Sigmoid colon (tissue), 7 donors: ENCODE measurements around the gene ASXL3. TPM values are rescaled to one million over a fixed set of nuclear protein-coding genes. Genes with fewer than 3 reads are reported as not detected.

Experiments
- DNase-seq: peaks from one replicate; pipeline ENCODE4 v3.0.0-alpha.2; 2019
- H3K27ac ChIP-seq, 4 donors: fragments of 200-600 bp; sonication (generic); one replicate each; pipeline ENCODE4 v1.5.1; 2016 to 2019; ENCODE audit warnings: mild to moderate bottlenecking in 1 of 4
- H3K27me3 ChIP-seq, 3 donors: fragments of 200-600 bp; sonication (generic); one replicate each; pipeline ENCODE4 v1.5.1; 2019; ENCODE audit warnings: mild to moderate bottlenecking in 1 of 3
- H3K36me3 ChIP-seq, 4 donors: fragments of 200-600 bp; sonication (generic); one replicate each; pipeline ENCODE4 v1.5.1; 2016 to 2019
- H3K4me1 ChIP-seq, 4 donors: fragments of 200-600 bp; sonication (generic); one replicate each; pipeline ENCODE4 v1.5.1; 2017 to 2019
- H3K4me3 ChIP-seq, 4 donors: fragments of 200-600 bp; sonication (generic); one replicate each; pipeline ENCODE4 v1.5.1; 2017 to 2019; ENCODE audit warnings: mild to moderate bottlenecking in 2 of 4, moderate library complexity in 1 of 4
- H3K9me3 ChIP-seq, 4 donors: fragments of 200-600 bp in 3 of 4; sonication (generic) in 3 of 4; one replicate each; pipeline versions ENCODE4 v1.5.1 to v1.6.1; 2013 to 2019
- CTCF ChIP-seq, 4 experiments: fragments of 450-650 bp in 3 of 4; fragments of 200-600 bp in 1 of 4; IDR thresholded peaks; one replicate each; pipeline ENCODE4 v1.5.1; 2016 to 2019; ENCODE audit warnings: antibody characterized with exemption in 4 of 4, mild to moderate bottlenecking in 3 of 4, moderate library complexity in 2 of 4
- EP300 ChIP-seq, 4 donors: sonication (generic); formaldehyde crosslinking; IDR thresholded peaks; one replicate each; pipeline ENCODE4 v1.6.1; 2017; ENCODE audit warnings: antibody characterized with exemption in 4 of 4
- POLR2A ChIP-seq, 2 donors: fragments of 450-650 bp; IDR thresholded peaks; one replicate each; pipeline ENCODE4 v1.6.1; 2016; ENCODE audit warnings: antibody characterized with exemption in 2 of 2, mild to moderate bottlenecking in 2 of 2, moderate library complexity in 2 of 2
- POLR2AphosphoS5 ChIP-seq, 4 donors: sonication (generic); formaldehyde crosslinking; IDR thresholded peaks; one replicate each; pipeline ENCODE4 v1.6.1; 2017; ENCODE audit warnings: antibody characterized with exemption in 4 of 4
- WGBS, 2 donors: extraction: QIAGEN DNeasy Blood & Tissue Kit; methylation state at CpG; one replicate each; pipeline ENCODE4 v1.1.7; 2013; 5-methylcytosine and 5-hydroxymethylcytosine counted together
- intact Hi-C: fragments of 100-400 bp; cut with DNase I; formaldehyde crosslinking; loops from one replicate; pipeline ENCODE4 v1.15.1; 2023
- polyA plus RNA-seq, 3 donors: library from polyadenylated mRNA; stranded (reverse); fragments of 200-250 nt; gene quantifications; one replicate each; pipeline ENCODE4 v1.2.3, GENCODE V29; 2013
- total RNA-seq, 4 donors: library from RNA; depleted of rRNA; stranded (reverse); fragments of >200 nt; gene quantifications; one replicate each; pipeline ENCODE4 v1.1.0, GENCODE V29; 2016
- donor health status: healthy with polysubstance abuse.
- donor health status: Bipolar disorder and iron deficiency.
- donor health status: healthy.

The ASXL3 gene
- total and polyA plus RNA-seq, 7 donors, result under 0.01 to 9.1 (median 3.6) TPM

GRCh38 chr18:33676593-33676992, 98.6 kb downstream of the ASXL3 start:
- Histone ChIP-seq H3K27ac (no peak overlapping the region), H3K4me1 (no peaks in the 10 kb centered on the region), H3K4me3 (no peak overlapping the region), H3K36me3 (no peaks in the 10 kb centered on the region), H3K9me3 (no peaks in the 10 kb centered on the region), H3K27me3 (no peaks in the 10 kb centered on the region)
- TF ChIP-seq CTCF (IDR thresholded peaks at IDR 0.05), result no peak
- no peak for TF ChIP-seq POLR2AphosphoS5 (IDR thresholded peaks at IDR 0.05)
- TF ChIP-seq EP300 (IDR thresholded peaks at IDR 0.05), result no peak
- TF ChIP-seq POLR2A (IDR thresholded peaks at IDR 0.05), result no peak
- 75 to 81% methylated on average over 1 of the region's 1 CpG for WGBS, 2 donors
- DNase-seq, result no peak
- intact Hi-C loops, result no loop called here

DNA sequence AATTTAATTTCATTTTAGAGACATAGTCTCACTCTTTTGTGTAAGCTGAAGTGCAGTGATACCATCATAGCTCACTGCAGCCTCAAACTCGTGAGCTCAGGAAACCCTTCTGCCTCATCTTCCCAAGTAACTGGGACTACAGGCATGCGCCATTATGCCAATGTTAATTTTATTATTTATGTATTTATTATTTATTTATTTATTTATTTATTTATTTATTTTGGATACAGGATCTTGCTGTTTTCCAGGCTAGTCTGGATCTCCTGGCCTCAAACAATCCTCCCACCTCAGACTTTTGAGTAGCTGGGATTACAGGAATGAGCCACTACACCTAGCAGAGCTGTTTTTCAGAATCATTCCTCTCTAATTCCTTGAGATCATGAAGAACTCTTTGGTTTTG, 99.9 kb downstream of the ASXL3 start:
- H3K9me3 ChIP-seq, result no peaks in the 10 kb centered on the region
- H3K27me3 ChIP-seq, result no peaks in the 10 kb centered on the region
- intact Hi-C loops, result no loop called here
- WGBS, 2 donors, result 90 to 92% methylated on average over 2 of the region's 2 CpGs
- H3K4me3 ChIP-seq, result no peak overlapping the region
- no peak overlapping the region for H3K27ac ChIP-seq
- no peak for DNase-seq
- H3K36me3 ChIP-seq, result no peaks in the 10 kb centered on the region
- TF ChIP-seq POLR2A (IDR thresholded peaks at IDR 0.05), result no peak
- no peak for TF ChIP-seq CTCF (IDR thresholded peaks at IDR 0.05)
- TF ChIP-seq POLR2AphosphoS5 (IDR thresholded peaks at IDR 0.05), result no peak
- no peaks in the 10 kb centered on the region for H3K4me1 ChIP-seq

DNA sequence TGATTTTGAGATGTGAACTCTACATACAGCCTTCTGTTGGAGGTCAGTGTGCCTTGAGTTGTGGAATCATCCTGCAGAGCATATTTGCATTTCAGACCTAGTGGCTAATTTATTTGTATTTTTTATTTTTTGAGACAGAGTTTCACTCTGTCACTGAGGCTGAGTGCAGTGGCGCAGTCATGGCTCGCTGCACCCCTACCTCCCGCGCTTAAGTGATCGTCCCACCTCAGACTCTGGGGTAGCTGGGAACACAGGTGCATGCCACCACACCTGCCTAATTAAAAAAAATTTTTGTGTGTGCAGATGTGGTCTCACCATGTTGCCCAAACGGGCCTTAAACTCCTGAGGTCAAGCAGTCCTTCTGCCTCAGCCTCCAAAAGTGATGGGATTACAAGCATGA, 104.4 kb downstream of the ASXL3 start:
- 89 to 96% methylated on average over 6 of the region's 6 CpGs for WGBS, 2 donors
- intact Hi-C loops, result loop anchor here (10.0 kb wide), 1 partner anchor 52 kb away; no protein-coding TSS in a partner anchor

DNA sequence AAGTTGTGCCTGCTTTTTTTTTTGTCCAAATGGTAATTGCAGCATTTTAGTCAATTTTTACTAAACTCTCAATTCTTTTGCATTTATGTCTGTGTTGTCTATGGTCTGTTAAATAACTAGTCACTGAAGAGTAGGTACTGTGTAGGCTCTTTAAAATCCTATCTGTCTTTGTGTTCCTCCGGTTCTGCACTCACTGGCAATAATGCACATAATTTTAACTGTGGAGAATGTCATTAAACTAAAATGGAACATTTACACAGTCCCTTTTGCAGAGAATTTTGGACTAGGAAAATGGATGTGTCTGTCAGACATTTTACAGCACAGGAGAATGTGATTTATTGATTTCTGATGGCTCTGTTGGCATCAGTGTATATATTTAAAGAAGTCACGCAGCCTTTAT, 116.6 kb downstream of the ASXL3 start:
- TF ChIP-seq EP300 (IDR thresholded peaks at IDR 0.05), result no peak
- no peak for TF ChIP-seq CTCF (IDR thresholded peaks at IDR 0.05)
- no peak for TF ChIP-seq POLR2AphosphoS5 (IDR thresholded peaks at IDR 0.05)
- TF ChIP-seq POLR2A (IDR thresholded peaks at IDR 0.05), result no peak
- Histone ChIP-seq H3K9me3 (no peaks in the 10 kb centered on the region), H3K27me3 (no peaks in the 10 kb centered on the region), H3K36me3 (peaks cover 0 to 4% (median 0%) of the 10 kb centered on the region in 4 donors), H3K4me3 (no peak overlapping the region), H3K4me1 (no peaks in the 10 kb centered on the region), H3K27ac (no peak overlapping the region)
- DNase-seq, result no peak
- 91 to 94% methylated on average over 2 of the region's 2 CpGs for whole genome bisulfite sequencing, 2 donors
- intact Hi-C loops, result no loop called here

More for the DNA sequence above, 104.4 kb downstream of the ASXL3 start:
- TF ChIP-seq POLR2A (IDR thresholded peaks at IDR 0.05), result no peak
- TF ChIP-seq CTCF (IDR thresholded peaks at IDR 0.05), result no peak
- TF ChIP-seq EP300 (IDR thresholded peaks at IDR 0.05), result no peak
- Histone ChIP-seq H3K4me1 (no peaks in the 10 kb centered on the region), H3K36me3 (no peaks in the 10 kb centered on the region), H3K4me3 (no peak overlapping the region), H3K27ac (no peak overlapping the region), H3K27me3 (no peaks in the 10 kb centered on the region), H3K9me3 (no peaks in the 10 kb centered on the region)
- no peak for DNase-seq
